ENCODE data around the gene RUNX2. TPM values are rescaled to one million over a fixed set of nuclear protein-coding genes. Genes with fewer than 3 reads are reported as not detected.

RUNX2 gene
- total and polyA plus RNA-seq, 9 of the 15 experiments (the other 6 are each of a cell fraction or from before 2014, with no cell fraction given): 0.29 to 1.00 (median 0.43) TPM

GRCh38 chr6:45567879-45568278 lies 239.7 kb downstream of the RUNX2 start:
- DNase-seq (ENCODE audit: extremely low read depth in 1 of 4, low spot score in 3 of 4): no peak
- TF ChIP-seq, protein P1, sequence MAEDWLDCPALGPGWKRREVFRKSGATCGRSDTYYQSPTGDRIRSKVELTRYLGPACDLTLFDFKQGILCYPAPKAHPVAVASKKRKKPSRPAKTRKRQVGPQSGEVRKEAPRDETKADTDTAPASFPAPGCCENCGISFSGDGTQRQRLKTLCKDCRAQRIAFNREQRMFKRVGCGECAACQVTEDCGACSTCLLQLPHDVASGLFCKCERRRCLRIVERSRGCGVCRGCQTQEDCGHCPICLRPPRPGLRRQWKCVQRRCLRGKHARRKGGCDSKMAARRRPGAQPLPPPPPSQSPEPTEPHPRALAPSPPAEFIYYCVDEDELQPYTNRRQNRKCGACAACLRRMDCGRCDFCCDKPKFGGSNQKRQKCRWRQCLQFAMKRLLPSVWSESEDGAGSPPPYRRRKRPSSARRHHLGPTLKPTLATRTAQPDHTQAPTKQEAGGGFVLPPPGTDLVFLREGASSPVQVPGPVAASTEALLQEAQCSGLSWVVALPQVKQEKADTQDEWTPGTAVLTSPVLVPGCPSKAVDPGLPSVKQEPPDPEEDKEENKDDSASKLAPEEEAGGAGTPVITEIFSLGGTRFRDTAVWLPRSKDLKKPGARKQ (CRISPR knock-in tag; IDR thresholded peaks at IDR 0.05): no peak
- no peak for TF ChIP-seq TEAD1 (CRISPR knock-in tag; IDR thresholded peaks at IDR 0.05)
- TF ChIP-seq, protein P2, sequence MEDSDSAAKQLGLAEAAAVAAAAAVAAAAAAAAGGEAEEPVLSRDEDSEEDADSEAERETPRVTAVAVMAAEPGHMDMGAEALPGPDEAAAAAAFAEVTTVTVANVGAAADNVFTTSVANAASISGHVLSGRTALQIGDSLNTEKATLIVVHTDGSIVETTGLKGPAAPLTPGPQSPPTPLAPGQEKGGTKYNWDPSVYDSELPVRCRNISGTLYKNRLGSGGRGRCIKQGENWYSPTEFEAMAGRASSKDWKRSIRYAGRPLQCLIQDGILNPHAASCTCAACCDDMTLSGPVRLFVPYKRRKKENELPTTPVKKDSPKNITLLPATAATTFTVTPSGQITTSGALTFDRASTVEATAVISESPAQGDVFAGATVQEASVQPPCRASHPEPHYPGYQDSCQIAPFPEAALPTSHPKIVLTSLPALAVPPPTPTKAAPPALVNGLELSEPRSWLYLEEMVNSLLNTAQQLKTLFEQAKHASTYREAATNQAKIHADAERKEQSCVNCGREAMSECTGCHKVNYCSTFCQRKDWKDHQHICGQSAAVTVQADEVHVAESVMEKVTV (CRISPR knock-in tag; IDR thresholded peaks at IDR 0.05): no peak
- TF ChIP-seq ZNF263 (CRISPR knock-in tag; IDR thresholded peaks at IDR 0.05; ENCODE audit: borderline replicate concordance): no peak
- H3K4me2 ChIP-seq (ENCODE audit: insufficient read depth, low read length): no peak overlapping the region
- FAIRE-seq: no peak
- peaks cover 2 to 29% of the 10 kb centered on the region in 2 experiments; a peak in 3 of 5 replicates for H3K27me3 ChIP-seq (ENCODE audit: control insufficient read depth in 2 of 2, insufficient read depth in 2 of 2, low read length in 2 of 2)
- in situ Hi-C loops (cut with MboI) (no loop called here), intact Hi-C loops (cut with micrococcal nuclease) (no loop called here)
- no peaks in the 10 kb centered on the region for H3K79me2 ChIP-seq (ENCODE audit: control insufficient read depth, insufficient read depth, low read length)
- H3K4me3 ChIP-seq: no peak overlapping the region
- ChIA-PET POLR2A (no interaction called here), CTCF (ENCODE audit: low intra/inter-chr PET ratio) (no interaction called here)
- H3K9ac ChIP-seq (ENCODE audit: insufficient read depth in 1 of 2, low read depth in 2 of 2, low read length in 2 of 2): no peak overlapping the region
- no peaks in the 10 kb centered on the region for H3K9me3 ChIP-seq (replicated peaks; ENCODE audit: control insufficient read depth, insufficient read depth, low read depth, low read length)
- BruUV-seq (replicated peaks): no TSS peak
- H4K20me1 ChIP-seq (replicated peaks; ENCODE audit: control insufficient read depth, insufficient read depth, low read length): no peaks in the 10 kb centered on the region
- no peaks in the 10 kb centered on the region for H3K36me3 ChIP-seq (ENCODE audit: control insufficient read depth, insufficient read depth, low read length)
- H2AFZ ChIP-seq (ENCODE audit: low read depth, low read length): no peak overlapping the region
- no peak for ATAC-seq
- no peak overlapping the region for H3K27ac ChIP-seq (ENCODE audit: extremely low read depth, low read depth, low read length)
- H3K4me1 ChIP-seq (replicated peaks in 1 of 2; ENCODE audit: control insufficient read depth in 2 of 2, insufficient read depth in 2 of 2, low read length in 2 of 2): no peaks in the 10 kb centered on the region
- 27% methylated on average over 2 of the region's 2 CpGs for WGBS (ENCODE audit: insufficient coverage, low coverage, missing lambda C conversion rate)
- no peaks in the 10 kb centered on the region for H3K9me1 ChIP-seq (ENCODE audit: control insufficient read depth, insufficient read depth, low read length)

Measured in K562 (cell line).